Measurements from ENCODE around the gene SH3RF3. TPM values are rescaled to one million over a fixed set of nuclear protein-coding genes. Genes with fewer than 3 reads are reported as not detected.

Gene SH3RF3
- total RNA-seq, 4 donors from 2014 or later, result 2.8 to 5.7 (median 3.0) TPM

GRCh38 chr2:109132626-109133025 lies 3.6 kb downstream of the SH3RF3 start:
- TF ChIP-seq CTCF (IDR thresholded peaks at IDR 0.05 in 4 of 5, conservative IDR thresholded peaks at IDR 0.05 in 1 of 5) (no peak), POLR2A (IDR thresholded peaks at IDR 0.05) (no peak)
- in situ Hi-C loops (cut with MboI; ENCODE audit: low sequenced_read_pairs in 4 of 4), result loop anchor here in 1 of 4 donors (25.0 kb wide), 1 partner anchor 180 kb away; no protein-coding TSS in a partner anchor
- H3K4me3 ChIP-seq, result no peak overlapping the region
- H3K9me3 ChIP-seq, result no peaks in the 10 kb centered on the region
- ATAC-seq, result no peak
- peaks cover 7 to 8% of the 10 kb centered on the region in 2 donors for H3K4me1 ChIP-seq
- no peak for DNase-seq
- no peaks in the 10 kb centered on the region for H3K27me3 ChIP-seq
- intact Hi-C loops (cut with DNase I; ENCODE audit: low total_unique reads), result no loop called here
- no peaks in the 10 kb centered on the region for H3K36me3 ChIP-seq
- H3K27ac ChIP-seq, result no peak overlapping the region

GRCh38 chr2:109133746-109134145 lies 4.7 kb downstream of the SH3RF3 start:
- in situ Hi-C loops (cut with MboI; ENCODE audit: low sequenced_read_pairs in 4 of 4), result loop anchor here in 1 of 4 donors (25.0 kb wide), 1 partner anchor 179 kb away; no protein-coding TSS in a partner anchor
- H3K27ac ChIP-seq, result no peak overlapping the region
- H3K4me1 ChIP-seq, result peaks cover 7 to 8% of the 10 kb centered on the region in 2 donors
- DNase-seq (no peak), ATAC-seq (no peak)
- H3K9me3 ChIP-seq, result no peaks in the 10 kb centered on the region
- H3K27me3 ChIP-seq, result no peaks in the 10 kb centered on the region
- no peak for TF ChIP-seq CTCF (IDR thresholded peaks at IDR 0.05 in 4 of 5, conservative IDR thresholded peaks at IDR 0.05 in 1 of 5)
- H3K36me3 ChIP-seq, result no peaks in the 10 kb centered on the region
- intact Hi-C loops (cut with DNase I; ENCODE audit: low total_unique reads), result no loop called here
- H3K4me3 ChIP-seq, result no peak overlapping the region

GRCh38 chr2:109134741-109135358 lies 5.8 kb downstream of the SH3RF3 start:
- H3K27ac ChIP-seq, result no peak overlapping the region
- DNase-seq, result no peak
- no peaks in the 10 kb centered on the region for H3K9me3 ChIP-seq
- no peaks in the 10 kb centered on the region for H3K36me3 ChIP-seq
- no peaks in the 10 kb centered on the region for H3K27me3 ChIP-seq
- in situ Hi-C loops (cut with MboI; ENCODE audit: low sequenced_read_pairs in 4 of 4) (loop anchor here in 1 of 4 donors (25.0 kb wide), 1 partner anchor 177 kb away; no protein-coding TSS in a partner anchor), intact Hi-C loops (cut with DNase I; ENCODE audit: low total_unique reads) (no loop called here)
- peaks cover 7 to 8% of the 10 kb centered on the region in 2 donors for H3K4me1 ChIP-seq
- H3K4me3 ChIP-seq, result no peak overlapping the region
- no peak for ATAC-seq
- TF ChIP-seq CTCF (IDR thresholded peaks at IDR 0.05 in 4 of 5, conservative IDR thresholded peaks at IDR 0.05 in 1 of 5) (no peak), POLR2A (IDR thresholded peaks at IDR 0.05) (no peak)

- H3K36me3 ChIP-seq, result no peaks in the 10 kb centered on the region
- in situ Hi-C loops (cut with MboI; ENCODE audit: low sequenced_read_pairs in 4 of 4) (loop anchor here in 1 of 4 donors (25.0 kb wide), 1 partner anchor 177 kb away; no protein-coding TSS in a partner anchor), intact Hi-C loops (cut with DNase I; ENCODE audit: low total_unique reads) (no loop called here)
- ATAC-seq (no peak), DNase-seq (no peak)
- H3K4me3 ChIP-seq, result no peak overlapping the region
- no peaks in the 10 kb centered on the region for H3K9me3 ChIP-seq
- H3K4me1 ChIP-seq, result peaks cover 3 to 4% of the 10 kb centered on the region in 2 donors
- H3K27me3 ChIP-seq, result no peaks in the 10 kb centered on the region
- no peak overlapping the region for H3K27ac ChIP-seq
- TF ChIP-seq CTCF (IDR thresholded peaks at IDR 0.05 in 4 of 5, conservative IDR thresholded peaks at IDR 0.05 in 1 of 5) (no peak), POLR2A (IDR thresholded peaks at IDR 0.05) (no peak)
These were observed 6.6 kb downstream of the SH3RF3 start for GRCh38 chr2:109135359-109136197.
